Activated B cell treated with CpG ODN at 0.5 μM for 24 hours (primary cell): ENCODE measurements around the gene PIGW. TPM values are rescaled to one million over a fixed set of nuclear protein-coding genes. Genes with fewer than 3 reads are reported as not detected.

Experiments used
- ATAC-seq: fragments of 200-7000 bp; cut with Tn5 transposase; one replicate; pipeline ENCODE4 v1.10.0; 2021; ENCODE audit warnings: low read depth, mild to moderate bottlenecking, moderate library complexity
- CTCF ChIA-PET: fragments of 350-600 bp; sonication (Branson Sonifier 250); formaldehyde crosslinking; loops from one replicate; lab custom pipeline; 2021; ENCODE audit warnings: antibody characterized with exemption; lab: Charles Lee
- POLR2A ChIA-PET: fragments of 350-600 bp; sonication (Branson Sonifier 250); formaldehyde crosslinking; loops from one replicate; lab custom pipeline; 2021; ENCODE audit warnings: antibody characterized with exemption; lab: Charles Lee
- DNase-seq: peaks from one replicate; pipeline ENCODE4 v3.0.0; 2022
- H3K27ac Mint-ChIP-seq: one replicate; pipeline ENCODE4 v1.8.0; 2020; ENCODE audit warnings: mixed read lengths
- H3K27me3 Mint-ChIP-seq: one replicate; pipeline ENCODE4 v1.8.0; 2021; ENCODE audit warnings: mixed read lengths
- H3K36me3 Mint-ChIP-seq: one replicate; pipeline ENCODE4 v1.8.0; 2021; ENCODE audit warnings: low read depth, mixed read lengths
- H3K4me1 Mint-ChIP-seq: one replicate; pipeline ENCODE4 v1.8.0; 2021; ENCODE audit warnings: mixed read lengths
- H3K4me3 Mint-ChIP-seq: one replicate; pipeline ENCODE4 v1.8.0; 2020; ENCODE audit warnings: mild to moderate bottlenecking, mixed read lengths
- H3K9me3 Mint-ChIP-seq: one replicate; pipeline ENCODE4 v1.8.0; 2020; ENCODE audit warnings: mixed read lengths
- CTCF ChIP-seq: fragments of 200-600 bp; IDR thresholded peaks from one replicate; pipeline ENCODE4 v1.8.0; 2022; ENCODE audit warnings: antibody characterized with exemption, mild to moderate bottlenecking
- intact Hi-C: fragments of 100-400 bp; cut with micrococcal nuclease; formaldehyde crosslinking; loops from one replicate; pipeline ENCODE4 v1.15.1; 2024
- total RNA-seq: library from RNA; stranded (reverse); gene quantifications from 2 replicates; pipeline ENCODE4 v1.2.3, GENCODE V29; 2022

Gene PIGW
- total RNA-seq, 1 donor from 2014 or later: 20.7 TPM

GRCh38 chr17:36535669-36536081 is 888 bp downstream of the PIGW start:
- ChIA-PET CTCF (interaction anchor here (2.7 kb wide), 1 partner anchor 11 kb away, joined by 7 read pairs; no protein-coding TSS in a partner anchor), POLR2A (interaction anchor here (0.6 to 5.0 kb wide), 14 partner anchors 9 to 1286 kb away, joined by 3 to 153 read pairs (median 5); partner anchors contain the start of genes GGNBP2, MRM1 and ZNHIT3)
- Mint-ChIP-seq H3K27ac (peak overlapping the region; percentile 100), H3K36me3 (peaks cover 50% of the 10 kb centered on the region), H3K27me3 (no peaks in the 10 kb centered on the region), H3K4me1 (peaks cover 20% of the 10 kb centered on the region), H3K4me3 (peak overlapping the region; percentile 98), H3K9me3 (no peaks in the 10 kb centered on the region)
- ATAC-seq (no peak), DNase-seq (no peak)
- TF ChIP-seq CTCF: no peak
- intact Hi-C loops: loop anchor here (1.0 kb wide), 2 partner anchors 9 to 56 kb away; partner anchors contain the start of genes DHRS11 and GGNBP2

- DNase-seq: no peak
- H3K36me3 Mint-ChIP-seq: peaks cover 35% of the 10 kb centered on the region
- CTCF ChIA-PET: no interaction called here
- H3K4me3 Mint-ChIP-seq: no peak overlapping the region
- no peak for ATAC-seq
- intact Hi-C loops: loop anchor here (10.0 kb wide), 1 partner anchor 956 kb away; the partner anchor contains the start of gene AP2B1
- no peaks in the 10 kb centered on the region for H3K9me3 Mint-ChIP-seq
- H3K4me1 Mint-ChIP-seq: peaks cover 16% of the 10 kb centered on the region
- TF ChIP-seq CTCF: no peak
- POLR2A ChIA-PET: no interaction called here
- no peak overlapping the region for H3K27ac Mint-ChIP-seq
- no peaks in the 10 kb centered on the region for H3K27me3 Mint-ChIP-seq
Observed at GRCh38 chr17:36540696-36541095, 5.9 kb downstream of the PIGW start.

GRCh38 chr17:36542755-36543154 is 8.0 kb downstream of the PIGW start:
- Mint-ChIP-seq H3K36me3 (peaks cover 41% of the 10 kb centered on the region), H3K4me3 (no peak overlapping the region), H3K9me3 (no peaks in the 10 kb centered on the region), H3K27ac (no peak overlapping the region), H3K27me3 (no peaks in the 10 kb centered on the region), H3K4me1 (peaks cover 30% of the 10 kb centered on the region)
- POLR2A ChIA-PET: no interaction called here
- no peak for ATAC-seq
- TF ChIP-seq CTCF: no peak
- intact Hi-C loops: loop anchor here (10.0 kb wide), 1 partner anchor 958 kb away; the partner anchor contains the start of gene AP2B1
- no peak for DNase-seq
- CTCF ChIA-PET: interaction anchor here (2.4 kb wide), 1 partner anchor 9 kb away, joined by 12 read pairs; the partner anchor contains the start of genes MYO19 and PIGW

- Mint-ChIP-seq H3K9me3 (no peaks in the 10 kb centered on the region), H3K27ac (peak overlapping the region; percentile 97), H3K36me3 (peaks cover 40% of the 10 kb centered on the region), H3K4me1 (peaks cover 41% of the 10 kb centered on the region), H3K27me3 (no peaks in the 10 kb centered on the region), H3K4me3 (peak overlapping the region; percentile 99)
- intact Hi-C loops: loop anchor here (1.0 to 10.0 kb wide), 6 partner anchors 9 to 959 kb away; partner anchors contain the start of genes AATF, AP2B1, DHRS11 and MRM1
- CTCF ChIA-PET: interaction anchor here (0.7 to 2.4 kb wide), 2 partner anchors 10 to 59 kb away, joined by 6 to 12 read pairs; partner anchors contain the start of genes MYO19 and PIGW
- TF ChIP-seq CTCF: no peak
- DNase-seq: no peak
- ATAC-seq: no peak
- POLR2A ChIA-PET: interaction anchor here (0.5 to 4.3 kb wide), 11 partner anchors 9 to 860 kb away, joined by 3 to 153 read pairs (median 7); partner anchors contain the start of genes MRM1, MYO19, PIGW and ZNHIT3
Observed at GRCh38 chr17:36544044-36544306, 9.2 kb downstream of the PIGW start.

- TF ChIP-seq CTCF: no peak
- no peaks in the 10 kb centered on the region for H3K27me3 Mint-ChIP-seq
- CTCF ChIA-PET: interaction anchor here (0.7 to 2.4 kb wide), 2 partner anchors 10 to 59 kb away, joined by 6 to 12 read pairs; partner anchors contain the start of genes MYO19 and PIGW
- H3K36me3 Mint-ChIP-seq: peaks cover 41% of the 10 kb centered on the region
- DNase-seq (peak; percentile 88), ATAC-seq (peak; percentile 70)
- H3K27ac Mint-ChIP-seq: peak within 1 kb of the TSS; percentile 97
- peak within 1 kb of the TSS; percentile 99 for H3K4me3 Mint-ChIP-seq
- intact Hi-C loops: loop anchor here (1.0 to 10.0 kb wide), 9 partner anchors 9 to 960 kb away; partner anchors contain the start of genes AATF, AP2B1, DHRS11 and MRM1
- H3K9me3 Mint-ChIP-seq: no peaks in the 10 kb centered on the region
- H3K4me1 Mint-ChIP-seq: peaks cover 46% of the 10 kb centered on the region
- POLR2A ChIA-PET: interaction anchor here (0.5 to 4.3 kb wide), 22 partner anchors 9 to 1300 kb away, joined by 3 to 153 read pairs (median 4); partner anchors contain the start of genes MRM1, MYO19, PIGW and TAF15
Observed at GRCh38 chr17:36544307-36545076, 9.7 kb downstream of the PIGW start, which contains the start of gene GGNBP2. GGNBP2 (plus strand) TSS chr17:36544919; CDS start chr17:36545725, 806 bp downstream.
